CD14-positive monocyte (primary cell): ENCODE data around the gene PLCL2. TPM values are rescaled to one million over a fixed set of nuclear protein-coding genes. Genes with fewer than 3 reads are reported as not detected.

Source experiments
- DNase-seq, 3 donors: peaks; one replicate each; pipeline ENCODE4 v3.0.0-alpha.2; 2011 to 2022
- H2AFZ ChIP-seq: 2 replicates; pipeline ENCODE4 v1.6.0; 2012; ENCODE audit warnings: mild to moderate bottlenecking, low read depth, low read length, inconsistent platforms; ENCODE audit not compliant: insufficient read depth, poor library complexity, severe bottlenecking
- H3K27ac ChIP-seq, 2 donors: 1 replicate in 1 of 2; 2 replicates in 1 of 2; pipeline ENCODE4 v1.5.1; 2012 to 2013; ENCODE audit warnings: low read length in 2 of 2, control low read depth in 1 of 2, inconsistent platforms in 1 of 2, low read depth in 1 of 2, mild to moderate bottlenecking in 1 of 2
- H3K27me3 ChIP-seq, 2 donors: one replicate each; pipeline versions ENCODE4 v1.6.0 to v1.6.1; 2011 to 2013; ENCODE audit warnings: low read length in 2 of 2; ENCODE audit not compliant: control insufficient read depth in 2 of 2, insufficient read depth in 2 of 2
- H3K36me3 ChIP-seq, 2 donors: replicated peaks in 1 of 2; 1 replicate in 1 of 2; 2 replicates in 1 of 2; pipeline versions ENCODE4 v1.5.1 to v1.6.1; 2012 to 2013; ENCODE audit warnings: low read length in 2 of 2, control low read depth in 1 of 2, inconsistent platforms in 1 of 2, mild to moderate bottlenecking in 1 of 2; ENCODE audit not compliant: insufficient read depth in 2 of 2, control insufficient read depth in 1 of 2
- H3K4me1 ChIP-seq, 2 donors: 1 replicate in 1 of 2; 2 replicates in 1 of 2; pipeline versions ENCODE4 v1.5.1 to v1.6.1; 2012 to 2013; ENCODE audit warnings: low read length in 2 of 2, control low read depth in 1 of 2, inconsistent platforms in 1 of 2, mild to moderate bottlenecking in 1 of 2, moderate library complexity in 1 of 2; ENCODE audit not compliant: insufficient read depth in 2 of 2, control insufficient read depth in 1 of 2
- H3K4me2 ChIP-seq: replicated peaks from 2 replicates; pipeline ENCODE3; 2012; ENCODE audit warnings: low read length, moderate library complexity, mild to moderate bottlenecking; ENCODE audit not compliant: poor library complexity, severe bottlenecking; ENCODE audit errors: extremely low read depth
- H3K4me3 ChIP-seq, 3 experiments: fragments of 200-600 bp in 1 of 3; sonication (generic) in 1 of 3; replicated peaks in 1 of 3; 1 replicate in 2 of 3; 2 replicates in 1 of 3; pipeline ENCODE4 v1.5.1; 2011 to 2013; ENCODE audit warnings: low read length in 3 of 3, mild to moderate bottlenecking in 3 of 3, control low read depth in 2 of 3, low read depth in 2 of 3, inconsistent platforms in 1 of 3, moderate library complexity in 1 of 3
- H3K79me2 ChIP-seq: 2 replicates; pipeline ENCODE4 v1.6.0; 2012; ENCODE audit warnings: mild to moderate bottlenecking, control low read depth, inconsistent platforms, low read length, moderate library complexity; ENCODE audit not compliant: insufficient read depth
- H3K9ac ChIP-seq: 2 replicates; pipeline ENCODE4 v1.6.0; 2017; ENCODE audit warnings: low read length, mild to moderate bottlenecking; ENCODE audit not compliant: insufficient read depth, poor library complexity, severe bottlenecking
- H3K9me3 ChIP-seq, 2 donors: replicated peaks in 1 of 2; 1 replicate in 1 of 2; 2 replicates in 1 of 2; pipeline versions ENCODE4 v1.5.1 to v1.6.1; 2012 to 2013; ENCODE audit warnings: low read length in 2 of 2, control low read depth in 1 of 2; ENCODE audit not compliant: control insufficient read depth in 1 of 2, insufficient read depth in 1 of 2
- H4K20me1 ChIP-seq: 2 replicates; pipeline ENCODE4 v1.6.0; 2012; ENCODE audit warnings: mild to moderate bottlenecking, low read length, control low read depth, moderate library complexity; ENCODE audit not compliant: insufficient read depth
- H3K27ac Mint-ChIP-seq, 7 donors: one replicate each; pipeline ENCODE4 v1.8.0; 2020; ENCODE audit warnings: mild to moderate bottlenecking in 7 of 7, mixed read lengths in 7 of 7, moderate library complexity in 6 of 7, inconsistent platforms in 2 of 7
- H3K27me3 Mint-ChIP-seq, 3 donors: one replicate each; pipeline ENCODE4 v1.8.0; 2021 to 2022; ENCODE audit warnings: low read depth in 3 of 3, mild to moderate bottlenecking in 3 of 3, mixed read lengths in 3 of 3, moderate library complexity in 3 of 3, inconsistent platforms in 1 of 3
- H3K36me3 Mint-ChIP-seq, 2 donors: one replicate each; pipeline ENCODE4 v1.8.0; 2020; ENCODE audit warnings: mixed read lengths in 2 of 2, inconsistent platforms in 1 of 2, mild to moderate bottlenecking in 1 of 2
- H3K4me1 Mint-ChIP-seq: one replicate; pipeline ENCODE4 v1.8.0; 2020; ENCODE audit warnings: mild to moderate bottlenecking, mixed read lengths
- H3K4me3 Mint-ChIP-seq, 2 donors: one replicate each; pipeline ENCODE4 v1.8.0; 2020; ENCODE audit warnings: mild to moderate bottlenecking in 2 of 2, mixed read lengths in 2 of 2, moderate library complexity in 1 of 2
- H3K9me3 Mint-ChIP-seq, 7 donors: one replicate each; pipeline ENCODE4 v1.8.0; 2020 to 2022; ENCODE audit warnings: mixed read lengths in 7 of 7, mild to moderate bottlenecking in 6 of 7, moderate library complexity in 6 of 7, inconsistent platforms in 2 of 7
- CTCF ChIP-seq: fragments of 200-600 bp; IDR thresholded peaks from one replicate; pipeline ENCODE4 v1.8.0; 2022; ENCODE audit warnings: antibody characterized with exemption, mild to moderate bottlenecking
- WGBS: methylation state at CpG from one replicate; pipeline ENCODE4 v1.1.5; 2013; ENCODE audit warnings: missing lambda C conversion rate; ENCODE audit not compliant: insufficient coverage; 5-methylcytosine and 5-hydroxymethylcytosine counted together
- intact Hi-C, 2 donors: fragments of 100-400 bp; cut with micrococcal nuclease; formaldehyde crosslinking; loops; one replicate each; pipeline versions ENCODE4 v1.15.0 to v1.15.1; 2023
- polyA plus RNA-seq, 3 donors: library from polyadenylated mRNA; depleted of rRNA in 1 of 3; unstranded in 2 of 3; stranded (reverse) in 1 of 3; fragments of 300-500 nt in 2 of 3; fragments of >200 nt in 1 of 3; fragmentation: Illumina TruSeq in 2 of 3; gene quantifications; 1 replicate in 2 of 3; 2 replicates in 1 of 3; pipeline ENCODE4 v1.2.3, GENCODE V29; 2012 to 2021

Gene PLCL2
- polyA plus RNA-seq, 3 donors, result 18.8 to 32.5 (median 26.8) TPM

DNA sequence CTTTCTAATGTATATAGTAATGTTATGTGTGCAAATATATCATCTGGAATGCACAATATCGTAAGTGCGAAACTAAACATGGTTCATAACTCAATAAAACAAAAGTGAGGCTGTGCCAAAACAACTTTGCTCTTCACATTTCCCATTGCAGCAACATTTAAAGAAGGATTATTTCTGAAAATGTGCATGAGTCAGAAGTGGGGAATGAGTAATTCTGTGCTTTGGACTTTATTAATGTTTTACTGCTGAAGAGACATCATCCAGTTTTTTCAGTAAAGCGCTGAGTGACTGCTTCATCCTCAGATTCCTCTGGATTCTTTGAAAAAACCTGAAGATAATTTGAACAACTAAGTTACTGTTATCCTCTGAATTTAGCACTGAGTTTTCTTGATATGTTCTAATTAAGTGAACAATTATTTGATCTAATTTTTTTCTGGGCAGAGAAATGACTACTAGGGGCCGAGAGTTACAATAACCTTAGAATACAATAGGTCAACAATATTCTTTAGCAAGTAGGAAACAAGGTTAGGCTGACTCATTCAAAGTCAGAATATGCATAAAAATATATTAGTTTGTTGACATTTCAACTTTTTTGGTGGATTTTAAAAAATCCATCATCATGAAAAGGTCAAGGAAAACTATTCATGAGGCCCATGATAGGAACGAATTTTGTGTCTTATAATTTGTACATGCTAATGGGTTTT lies 20.0 kb upstream of the PLCL2 start:
- no peak overlapping the region for H3K27ac Mint-ChIP-seq
- intact Hi-C loops, result no loop called here
- 100% methylated on average over 1 of the region's 5 CpGs for WGBS

DNA sequence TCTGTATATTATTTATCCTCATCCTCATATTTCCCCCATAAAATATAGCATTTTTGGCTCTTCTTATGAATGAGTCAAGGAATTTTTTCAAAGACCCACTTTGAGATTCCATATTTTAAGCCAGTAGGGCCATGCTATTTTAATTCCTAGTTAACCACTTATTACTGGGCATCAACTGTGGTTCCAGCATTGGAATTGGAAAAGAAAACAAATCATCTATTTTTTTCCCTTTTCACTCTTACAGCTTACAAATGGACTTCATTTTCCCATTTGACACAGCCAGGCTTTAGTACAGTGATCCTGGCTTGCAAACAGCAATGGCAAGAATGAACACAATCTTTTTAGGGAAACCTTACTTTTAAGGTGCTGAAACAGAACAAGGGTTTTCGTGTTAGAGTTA lies 19.4 kb upstream of the PLCL2 start:
- peaks cover 27 to 30% of the 10 kb centered on the region in 2 donors for H3K4me1 ChIP-seq
- H3K9me3 ChIP-seq, result peaks cover 0 to 4% of the 10 kb centered on the region in 2 donors
- Mint-ChIP-seq H3K27ac (no peak overlapping the region), H3K4me3 (no peak overlapping the region), H3K36me3 (no peaks in the 10 kb centered on the region), H3K9me3 (peaks cover 0 to 9% (median 5%) of the 10 kb centered on the region in 7 donors), H3K27me3 (no peaks in the 10 kb centered on the region), H3K4me1 (peaks cover 27% of the 10 kb centered on the region)
- no CpG with 5 or more reads among the region's 1 CpG for WGBS
- H3K27ac ChIP-seq, result no peak overlapping the region
- no peak for DNase-seq
- no peak overlapping the region for H3K4me3 ChIP-seq
- no peaks in the 10 kb centered on the region for H3K36me3 ChIP-seq
- H3K4me2 ChIP-seq, result no peak overlapping the region
- no peak overlapping the region for H3K9ac ChIP-seq
- H2AFZ ChIP-seq, result no peak overlapping the region
- H3K27me3 ChIP-seq, result no peaks in the 10 kb centered on the region
- no peaks in the 10 kb centered on the region for H4K20me1 ChIP-seq
- no peak for TF ChIP-seq CTCF
- intact Hi-C loops, result no loop called here
- H3K79me2 ChIP-seq, result no peaks in the 10 kb centered on the region

More for the DNA sequence above, 20.0 kb upstream of the PLCL2 start:
- Histone ChIP-seq H4K20me1 (no peaks in the 10 kb centered on the region), H3K27ac (no peak overlapping the region), H3K4me2 (no peak overlapping the region), H3K4me1 (peaks cover 23 to 24% of the 10 kb centered on the region in 2 donors), H3K27me3 (no peaks in the 10 kb centered on the region), H3K36me3 (no peaks in the 10 kb centered on the region), H2AFZ (no peak overlapping the region), H3K79me2 (no peaks in the 10 kb centered on the region), H3K9me3 (peaks cover 0 to 4% of the 10 kb centered on the region in 2 donors), H3K4me3 (no peak overlapping the region), H3K9ac (no peak overlapping the region)
- no peak for DNase-seq
- Mint-ChIP-seq H3K4me3 (no peak overlapping the region), H3K27me3 (no peaks in the 10 kb centered on the region), H3K9me3 (peaks cover 0 to 9% (median 5%) of the 10 kb centered on the region in 7 donors), H3K36me3 (no peaks in the 10 kb centered on the region), H3K4me1 (peaks cover 23% of the 10 kb centered on the region)
- TF ChIP-seq CTCF, result no peak
